Neutrophil (primary cell): Measurements from ENCODE around the gene CAMK4.

ENCODE experiments used
- H3K27ac ChIP-seq: fragments of 200-600 bp; sonication (generic); 2 replicates; pipeline ENCODE4 v1.5.1; 2016; ENCODE audit warnings: mild to moderate bottlenecking, moderate library complexity
- H3K27me3 ChIP-seq: fragments of 200-600 bp; sonication (generic); 2 replicates; pipeline ENCODE4 v1.6.0; 2016; ENCODE audit warnings: mild to moderate bottlenecking
- H3K36me3 ChIP-seq: fragments of 200-600 bp; sonication (generic); 2 replicates; pipeline ENCODE4 v1.5.1; 2017
- H3K4me1 ChIP-seq, 2 experiments: fragments of 200-600 bp in 1 of 2; sonication (generic) in 1 of 2; 1 replicate in 1 of 2; 2 replicates in 1 of 2; pipeline versions ENCODE4 v1.5.1 to v1.6.1; 2013 to 2016; ENCODE audit warnings: low read depth in 1 of 2, low read length in 1 of 2, mild to moderate bottlenecking in 1 of 2, moderate library complexity in 1 of 2; ENCODE audit not compliant: control insufficient read depth in 1 of 2, insufficient read depth in 1 of 2
- H3K4me3 ChIP-seq, 2 experiments: fragments of 200-600 bp in 1 of 2; sonication (generic) in 1 of 2; 1 replicate in 1 of 2; 2 replicates in 1 of 2; pipeline ENCODE4 v1.5.1; 2013 to 2016; ENCODE audit warnings: low read depth in 1 of 2, low read length in 1 of 2, mild to moderate bottlenecking in 1 of 2, moderate library complexity in 1 of 2
- H3K9me3 ChIP-seq: fragments of 200-600 bp; sonication (generic); 2 replicates; pipeline ENCODE4 v1.5.1; 2016
- TF ChIP-seq, protein P1 (sequence below): fragments of 200-600 bp; sonication (generic); IDR thresholded peaks from 2 replicates; pipeline ENCODE4 v1.5.1; 2016; ENCODE audit warnings: antibody characterized with exemption

Gene CAMK4

DNA sequence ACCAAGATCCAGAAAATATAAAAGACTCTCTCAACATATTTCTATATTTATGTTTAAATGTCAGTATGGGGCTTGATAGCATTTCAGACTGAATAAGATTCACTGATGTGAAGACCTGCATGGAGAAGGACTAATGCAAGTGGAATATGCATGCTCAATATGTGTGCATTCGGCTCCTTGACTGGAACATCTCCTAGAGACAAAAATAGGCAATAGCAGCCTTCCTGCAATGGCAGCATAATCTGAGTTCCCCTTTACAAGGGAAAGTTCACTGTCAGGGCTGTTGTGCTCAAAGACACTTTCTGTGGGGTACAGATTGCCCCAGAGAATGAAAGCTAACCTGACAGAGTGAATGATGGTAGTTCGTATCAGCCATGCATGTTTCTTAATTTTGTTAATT, 245.7 kb downstream of the CAMK4 start:
- no peaks in the 10 kb centered on the region for H3K9me3 ChIP-seq
- H3K27me3 ChIP-seq: no peaks in the 10 kb centered on the region
- H3K27ac ChIP-seq: no peak overlapping the region
- TF ChIP-seq, protein P1, sequence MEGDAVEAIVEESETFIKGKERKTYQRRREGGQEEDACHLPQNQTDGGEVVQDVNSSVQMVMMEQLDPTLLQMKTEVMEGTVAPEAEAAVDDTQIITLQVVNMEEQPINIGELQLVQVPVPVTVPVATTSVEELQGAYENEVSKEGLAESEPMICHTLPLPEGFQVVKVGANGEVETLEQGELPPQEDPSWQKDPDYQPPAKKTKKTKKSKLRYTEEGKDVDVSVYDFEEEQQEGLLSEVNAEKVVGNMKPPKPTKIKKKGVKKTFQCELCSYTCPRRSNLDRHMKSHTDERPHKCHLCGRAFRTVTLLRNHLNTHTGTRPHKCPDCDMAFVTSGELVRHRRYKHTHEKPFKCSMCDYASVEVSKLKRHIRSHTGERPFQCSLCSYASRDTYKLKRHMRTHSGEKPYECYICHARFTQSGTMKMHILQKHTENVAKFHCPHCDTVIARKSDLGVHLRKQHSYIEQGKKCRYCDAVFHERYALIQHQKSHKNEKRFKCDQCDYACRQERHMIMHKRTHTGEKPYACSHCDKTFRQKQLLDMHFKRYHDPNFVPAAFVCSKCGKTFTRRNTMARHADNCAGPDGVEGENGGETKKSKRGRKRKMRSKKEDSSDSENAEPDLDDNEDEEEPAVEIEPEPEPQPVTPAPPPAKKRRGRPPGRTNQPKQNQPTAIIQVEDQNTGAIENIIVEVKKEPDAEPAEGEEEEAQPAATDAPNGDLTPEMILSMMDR: no peak
- H3K36me3 ChIP-seq: no peaks in the 10 kb centered on the region
- no peak overlapping the region for H3K4me3 ChIP-seq
- H3K4me1 ChIP-seq: no peaks in the 10 kb centered on the region

DNA sequence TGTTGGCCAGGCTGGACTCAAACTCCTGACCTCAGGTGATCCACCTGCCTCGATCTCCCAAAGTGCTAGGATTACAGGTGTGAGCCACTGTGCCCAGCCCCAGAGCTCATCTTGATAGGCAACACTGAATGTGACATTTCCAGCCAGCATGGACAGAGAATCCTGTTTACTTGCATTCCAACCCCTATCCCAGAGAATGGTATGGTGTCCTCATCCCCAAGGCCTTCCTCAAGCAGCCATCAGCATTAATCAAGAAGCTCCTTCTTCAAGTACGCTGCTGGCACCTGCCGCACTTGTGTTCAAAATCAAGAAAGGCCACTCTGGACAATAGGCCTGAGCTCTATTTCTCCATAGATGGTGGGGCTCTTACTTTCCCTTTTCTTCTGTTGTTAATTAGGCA, 247.9 kb downstream of the CAMK4 start:
- no peaks in the 10 kb centered on the region for H3K27me3 ChIP-seq
- H3K4me3 ChIP-seq: no peak overlapping the region
- no peaks in the 10 kb centered on the region for H3K4me1 ChIP-seq
- no peaks in the 10 kb centered on the region for H3K36me3 ChIP-seq
- no peaks in the 10 kb centered on the region for H3K9me3 ChIP-seq
- no peak overlapping the region for H3K27ac ChIP-seq
- TF ChIP-seq, protein P1: no peak

DNA sequence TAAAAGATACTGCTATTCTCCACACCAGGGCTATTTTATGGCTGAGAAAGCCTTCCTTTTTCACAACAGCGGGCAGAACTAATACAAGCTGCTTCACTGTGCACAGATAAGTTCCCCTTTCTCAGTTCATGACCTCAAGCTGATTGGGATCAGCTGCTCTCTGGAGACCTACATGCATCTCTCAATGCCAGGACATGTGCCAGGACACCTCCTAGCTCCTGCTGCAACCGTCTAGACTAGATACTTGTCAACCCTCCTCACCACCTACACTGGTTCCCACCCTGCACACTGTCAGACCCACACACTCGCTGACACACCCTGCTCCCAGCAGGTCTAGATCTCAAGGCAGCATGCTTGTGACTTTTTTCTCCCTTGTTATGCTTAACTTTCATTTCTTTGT, 248.4 kb downstream of the CAMK4 start:
- Histone ChIP-seq H3K36me3 (no peaks in the 10 kb centered on the region), H3K9me3 (no peaks in the 10 kb centered on the region), H3K27ac (no peak overlapping the region), H3K27me3 (no peaks in the 10 kb centered on the region), H3K4me1 (no peaks in the 10 kb centered on the region), H3K4me3 (no peak overlapping the region)
- TF ChIP-seq, protein P1: no peak

DNA sequence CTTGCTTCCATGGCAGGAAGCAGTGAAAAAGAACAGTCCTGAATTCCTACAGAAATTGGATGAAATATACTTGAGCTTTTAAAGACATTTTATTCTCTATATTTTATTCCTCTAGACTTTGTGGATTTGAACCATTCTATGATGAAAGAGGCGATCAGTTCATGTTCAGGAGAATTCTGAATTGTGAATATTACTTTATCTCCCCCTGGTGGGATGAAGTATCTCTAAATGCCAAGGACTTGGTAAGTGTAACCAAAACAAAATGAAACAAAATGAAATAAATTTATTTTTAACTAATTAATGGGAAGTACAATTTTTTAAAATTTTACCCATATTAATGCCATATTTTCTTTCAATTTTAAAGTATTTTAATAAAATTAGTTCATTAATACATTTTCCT, 254.1 kb downstream of the CAMK4 start:
- Histone ChIP-seq H3K4me3 (no peak overlapping the region), H3K27ac (no peak overlapping the region), H3K4me1 (no peaks in the 10 kb centered on the region), H3K36me3 (no peaks in the 10 kb centered on the region), H3K27me3 (no peaks in the 10 kb centered on the region), H3K9me3 (no peaks in the 10 kb centered on the region)
- TF ChIP-seq, protein P1: no peak

DNA sequence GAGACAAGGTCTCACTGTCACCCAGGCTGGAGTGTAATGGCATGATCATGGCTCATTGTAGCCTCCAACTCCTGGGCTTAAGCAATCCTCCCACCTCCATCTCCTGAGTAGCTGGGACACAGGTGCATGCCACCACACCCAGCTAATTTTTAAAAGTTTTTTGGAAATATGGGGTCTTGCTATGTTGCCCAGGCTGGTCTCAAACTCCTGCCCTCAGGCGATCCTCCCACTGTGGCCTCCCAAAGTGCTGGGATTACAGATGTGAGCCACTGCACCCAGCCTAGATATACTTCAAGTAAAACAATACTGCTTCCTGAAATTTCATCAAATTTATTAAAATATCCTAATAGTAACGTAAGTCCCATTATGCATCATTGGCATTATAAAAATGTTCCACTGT, 254.7 kb downstream of the CAMK4 start:
- Histone ChIP-seq H3K27ac (no peak overlapping the region), H3K36me3 (no peaks in the 10 kb centered on the region), H3K27me3 (no peaks in the 10 kb centered on the region), H3K4me1 (no peaks in the 10 kb centered on the region), H3K4me3 (no peak overlapping the region), H3K9me3 (no peaks in the 10 kb centered on the region)
- TF ChIP-seq, protein P1: no peak

DNA sequence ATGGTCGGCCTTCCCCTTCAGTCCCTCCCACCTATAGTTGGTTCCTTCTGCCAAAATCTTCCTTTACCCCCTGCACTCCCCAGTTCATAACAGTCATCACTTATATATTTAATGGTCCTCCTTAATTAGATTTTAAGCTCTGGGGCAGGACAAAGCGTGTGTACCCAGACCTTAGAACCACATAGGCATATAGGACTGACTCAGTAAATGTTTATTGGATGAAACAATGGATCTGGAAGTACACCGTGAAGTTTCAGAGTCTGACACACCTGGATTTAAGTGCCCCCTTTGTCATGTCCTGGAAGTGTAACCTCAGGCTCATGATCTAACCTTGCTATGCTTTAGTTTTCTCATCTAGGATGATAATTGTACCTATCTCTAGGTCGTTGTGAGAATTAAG, 256.2 kb downstream of the CAMK4 start:
- Histone ChIP-seq H3K4me1 (no peaks in the 10 kb centered on the region), H3K9me3 (no peaks in the 10 kb centered on the region), H3K4me3 (no peak overlapping the region), H3K27ac (no peak overlapping the region), H3K36me3 (no peaks in the 10 kb centered on the region), H3K27me3 (no peaks in the 10 kb centered on the region)
- TF ChIP-seq, protein P1: no peak
